NOMO-1 (cell line): ENCODE results near the gene WFIKKN2.
A peak's percentile ranks its signal among the peaks of the same experiment; 100 is the strongest.
"Not testable (repeated sequence)": the region's sequence is repeated elsewhere in the genome, so short reads cannot be mapped to it uniquely, and the experiment has no call there.

ENCODE experiments used
- DNase-seq, 2 experiments: peaks; one replicate each; lab custom pipeline; 2025; ENCODE audit not compliant: unreplicated experiment in 2 of 2; lab: John Stamatoyannopoulos, UW

The WFIKKN2 gene

GRCh38 chr17:50835301-50836234 is at the start of gene WFIKKN2:
TSS of gene WFIKKN2 (plus strand) at chr17:50835586. CDS start at chr17:50835938, 352 bp downstream.
- no peak for DNase-seq

DNA sequence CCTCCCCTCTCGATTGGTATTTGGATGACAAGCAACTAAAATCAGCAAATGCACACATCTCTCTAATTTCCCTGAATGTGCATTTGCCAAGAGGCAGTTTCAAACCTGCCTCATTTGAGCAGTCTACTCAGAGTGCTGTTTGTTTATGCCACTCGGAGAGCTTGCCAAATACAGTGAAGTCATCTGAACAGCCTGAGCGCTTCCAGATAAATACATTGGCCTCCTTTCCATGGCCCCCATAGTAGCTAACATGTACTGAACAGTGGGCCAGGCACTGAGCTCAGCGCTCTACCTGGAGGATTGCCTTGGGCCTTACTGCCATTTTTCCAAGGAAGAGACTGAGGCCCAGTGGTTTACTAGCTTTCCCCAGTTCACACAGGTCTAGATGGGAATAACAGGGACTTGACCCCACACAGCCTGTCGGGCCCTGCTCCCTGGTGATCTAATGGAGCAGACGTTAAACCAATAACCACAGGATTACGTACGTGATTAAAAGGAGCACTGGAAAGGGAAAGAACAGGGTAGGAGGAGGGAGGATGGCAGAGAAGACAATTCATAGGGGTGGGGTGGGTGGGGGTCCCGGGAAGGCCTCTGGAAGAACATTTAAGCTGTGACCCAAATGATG is 49.3 kb upstream of the WFIKKN2 start:
- DNase-seq = no peak

GRCh38 chr17:50787106-50787505 is 48.3 kb upstream of the WFIKKN2 start:
- no peak for DNase-seq

DNA sequence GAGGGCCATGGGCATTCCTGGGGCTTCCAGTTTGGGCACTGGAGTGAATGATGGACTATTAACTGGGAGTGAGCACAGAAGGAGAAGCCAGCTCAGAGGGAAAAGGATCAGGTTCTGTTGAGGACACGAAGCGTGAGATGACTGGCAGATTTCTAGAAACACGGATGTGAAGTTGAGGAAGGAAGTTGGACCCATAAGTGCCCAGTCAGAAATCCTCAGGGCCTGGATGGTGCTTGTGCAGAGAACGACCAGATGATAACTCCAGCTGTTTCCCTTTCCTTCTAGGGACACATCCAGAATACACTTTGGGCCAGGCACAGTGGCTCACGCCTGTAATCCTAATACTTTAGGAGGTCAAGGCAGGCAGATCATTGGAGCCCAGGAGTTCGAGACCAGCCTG is 44.8 kb upstream of the WFIKKN2 start:
- DNase-seq = peak in 1 of 2 experiments; percentile 12

DNA sequence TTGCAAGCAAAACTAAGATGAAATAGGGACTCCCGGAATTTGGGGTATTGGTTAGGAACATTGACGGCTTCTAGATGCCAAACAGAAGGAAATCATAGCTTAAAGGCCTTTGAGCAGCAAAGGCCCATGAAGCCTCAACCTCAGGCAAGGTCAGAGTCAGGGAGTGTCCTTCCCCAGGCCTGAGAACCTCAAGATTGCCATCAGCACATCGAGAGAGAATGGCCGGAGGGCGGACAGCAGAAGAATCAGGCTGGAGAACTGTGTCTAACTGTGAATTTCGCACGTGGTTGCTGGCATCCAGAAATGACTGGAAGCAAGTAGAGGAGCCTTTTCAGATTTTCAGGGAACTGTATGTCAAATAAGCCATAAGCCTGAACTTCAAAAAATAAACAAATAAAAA is 43.3 kb upstream of the WFIKKN2 start:
- DNase-seq = no peak

GRCh38 chr17:50793007-50793406 is 42.4 kb upstream of the WFIKKN2 start:
- DNase-seq = no peak

DNA sequence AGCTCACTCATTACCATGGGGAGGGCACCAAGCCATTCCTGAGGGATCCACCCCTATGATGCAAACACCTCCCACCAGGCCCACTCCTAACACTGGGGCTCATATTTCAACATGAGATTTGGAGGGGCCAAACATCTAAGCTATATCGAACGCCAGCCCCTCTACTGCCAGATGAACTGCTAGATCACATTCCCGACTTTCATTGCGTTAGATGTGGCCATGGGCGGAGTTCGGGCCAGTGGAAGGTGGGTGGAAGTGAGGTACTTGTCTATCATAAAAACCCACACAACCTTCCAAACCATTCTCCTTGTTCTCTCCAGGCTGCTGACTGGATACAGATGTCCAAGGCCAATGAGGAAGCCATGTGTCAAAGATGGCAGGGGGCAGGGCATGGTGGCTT is 41.0 kb upstream of the WFIKKN2 start:
- no peak for DNase-seq

GRCh38 chr17:50797135-50797810 is 38.1 kb upstream of the WFIKKN2 start:
- peak in 1 of 2 experiments; percentile 41 for DNase-seq

- DNase-seq = no peak
Observed at GRCh38 chr17:50798424-50799288, 36.7 kb upstream of the WFIKKN2 start.

- DNase-seq = no peak
Observed at GRCh38 chr17:50799582-50799981, 35.8 kb upstream of the WFIKKN2 start.

DNA sequence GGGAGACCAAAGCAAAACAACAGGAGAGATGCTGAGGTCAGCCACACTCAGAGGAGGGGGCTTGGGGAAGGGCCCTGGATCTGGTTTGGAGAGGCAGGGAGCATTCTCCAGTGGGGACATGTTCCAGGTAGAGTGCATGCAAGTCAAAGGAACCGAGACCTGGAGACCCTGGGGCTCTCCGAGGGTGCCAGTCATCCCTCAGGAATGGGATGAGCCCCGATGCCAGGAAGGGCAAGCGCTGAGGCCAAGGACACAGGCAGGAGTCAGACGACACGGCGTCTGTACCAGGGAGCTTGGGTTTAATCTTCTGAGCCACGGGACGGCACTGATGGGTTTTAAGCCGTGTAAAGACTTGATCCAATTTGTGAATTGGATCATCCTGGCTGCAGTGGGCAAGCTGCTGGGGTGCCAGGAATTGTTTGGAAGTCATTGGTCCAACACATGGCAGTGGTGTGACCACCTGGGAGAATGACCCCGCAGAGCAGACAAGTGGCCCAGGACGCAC is 35.1 kb upstream of the WFIKKN2 start:
- DNase-seq = no peak

DNA sequence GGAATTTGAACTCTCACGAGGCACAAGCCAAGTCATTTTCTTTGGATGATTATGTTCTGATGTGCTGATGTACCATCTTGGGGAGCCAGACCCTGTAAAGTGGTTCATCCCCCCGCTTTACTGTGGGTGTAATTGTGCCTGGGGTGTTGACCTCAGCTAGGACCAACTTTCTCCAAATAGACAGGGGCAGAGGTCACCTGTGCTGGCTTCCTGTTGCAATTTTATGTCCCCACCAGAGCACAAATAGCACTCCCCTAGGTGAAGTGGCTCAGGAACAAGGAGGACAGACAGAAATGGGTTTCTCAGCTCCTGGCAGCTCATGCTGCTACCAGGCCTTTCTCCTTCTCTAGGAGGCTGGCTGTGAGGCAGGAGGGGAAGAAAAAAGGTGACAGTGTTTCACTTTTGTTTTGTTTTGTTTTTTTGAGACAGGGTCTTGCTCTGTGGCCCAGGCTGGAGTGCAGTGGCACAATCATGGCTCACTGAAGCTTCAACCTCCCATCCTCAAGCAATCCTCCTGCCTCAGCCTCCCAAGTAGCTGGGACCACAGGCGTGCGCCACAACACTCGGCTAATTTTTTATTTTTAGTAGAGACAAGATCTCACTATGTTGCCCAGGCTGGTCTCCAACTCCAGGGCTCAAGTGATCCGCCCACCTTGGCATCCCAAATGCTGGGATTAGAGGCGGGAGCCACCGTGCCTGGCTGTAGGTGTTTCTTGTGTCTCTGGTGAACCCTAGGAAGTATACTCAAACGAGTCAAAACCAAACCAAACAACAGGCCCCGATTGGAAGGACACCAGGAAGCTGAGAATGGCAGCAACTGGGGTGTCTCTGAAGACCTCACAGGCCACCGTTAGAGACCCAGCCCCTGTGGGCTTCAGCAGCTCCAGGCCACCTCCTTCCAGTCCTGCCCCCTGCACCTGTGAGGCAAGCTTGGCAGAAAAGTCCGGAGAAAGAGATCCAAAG is 32.5 kb upstream of the WFIKKN2 start:
- no peak for DNase-seq

DNA sequence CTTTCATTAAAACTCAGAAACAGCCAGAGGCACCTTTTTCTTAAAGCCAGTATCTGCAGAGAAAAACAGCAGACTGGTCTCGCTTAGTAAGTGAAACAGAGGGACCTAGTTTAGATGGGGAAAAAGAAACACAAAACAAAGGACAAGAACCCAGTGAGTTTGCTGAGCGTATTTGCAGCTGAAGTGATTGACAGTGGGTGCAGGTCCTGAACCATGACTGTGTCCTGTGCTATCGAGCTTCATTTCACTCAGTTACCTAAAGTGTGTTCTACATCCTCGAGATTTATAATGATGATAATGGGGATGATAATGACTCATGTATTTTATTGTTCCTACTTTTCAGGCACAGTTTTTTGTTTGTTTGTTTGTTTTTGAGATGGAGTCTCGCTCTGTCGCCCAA is 31.7 kb upstream of the WFIKKN2 start:
- no peak for DNase-seq

DNA sequence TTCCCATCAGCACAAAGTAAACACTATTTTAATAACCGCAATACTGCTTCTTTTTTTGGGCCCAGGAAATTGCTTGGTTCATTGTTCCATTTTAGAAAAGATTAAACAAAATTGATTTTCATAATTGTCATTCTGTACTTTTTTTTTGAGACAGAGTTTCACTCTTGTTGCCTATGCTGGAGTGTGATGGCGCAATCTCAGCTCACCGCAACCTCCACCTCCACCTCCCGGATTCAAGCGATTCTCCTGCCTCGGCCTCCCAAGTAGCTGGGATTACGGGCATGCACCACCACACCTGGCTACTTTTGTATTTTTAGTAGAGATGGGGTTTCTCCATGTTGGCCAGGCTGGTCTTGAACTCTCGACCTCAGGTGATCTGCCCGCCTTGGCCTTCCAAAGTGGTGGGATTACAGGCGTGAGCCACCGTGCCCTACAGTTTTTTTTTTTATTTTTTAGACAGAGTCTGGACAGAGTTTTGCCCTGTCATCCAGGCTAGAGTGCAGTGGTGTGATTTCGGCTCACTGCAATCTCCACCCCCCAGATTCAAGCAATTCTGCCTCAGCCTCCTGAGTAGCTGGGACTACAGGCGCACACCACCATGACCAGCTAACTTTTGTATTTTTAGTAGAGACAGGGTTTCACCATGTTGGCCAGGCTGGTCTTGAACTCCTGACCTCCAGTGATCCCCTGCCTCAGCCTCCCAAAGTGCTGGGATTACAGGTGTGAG is 30.5 kb upstream of the WFIKKN2 start:
- not testable (repeated sequence) for DNase-seq

GRCh38 chr17:50805486-50805885 is 29.9 kb upstream of the WFIKKN2 start:
- no peak for DNase-seq

GRCh38 chr17:50806141-50806643 is 29.2 kb upstream of the WFIKKN2 start:
- no peak for DNase-seq

DNA sequence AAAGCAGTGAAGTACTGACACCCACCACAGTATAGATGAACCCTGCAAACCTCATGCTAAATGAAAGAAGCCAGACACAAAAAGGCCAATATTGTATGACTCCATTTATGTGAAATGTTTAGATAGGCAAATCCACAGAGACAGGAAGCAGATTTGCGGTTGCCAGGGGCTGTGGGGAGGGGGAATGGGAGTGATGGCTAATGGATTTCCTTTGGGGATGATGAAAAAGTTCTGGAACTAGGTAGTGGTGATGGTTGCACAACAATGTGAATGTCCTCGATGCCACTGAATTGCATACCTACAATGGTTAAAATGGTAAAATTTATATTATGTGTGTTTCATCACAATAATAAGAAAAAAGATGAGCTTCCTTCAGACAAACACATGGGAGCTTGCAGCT is 28.4 kb upstream of the WFIKKN2 start:
- no peak for DNase-seq

- DNase-seq = no peak
Observed at GRCh38 chr17:50807675-50808074, 27.7 kb upstream of the WFIKKN2 start.
